HEK293 (cell line): Measurements from ENCODE around the gene FGFBP3.
A peak's percentile ranks its signal among the peaks of the same experiment; 100 is the strongest.

Experiments used
- GLI4 ChIP-seq: fragments of 450-650 bp; formaldehyde crosslinking; IDR thresholded peaks from 2 replicates; pipeline ENCODE4 v1.5.1; 2016; ENCODE audit warnings: missing biosample characterization, missing genetic modification characterization
- IKZF3 ChIP-seq: fragments of 450-650 bp; IDR thresholded peaks from 2 replicates; pipeline ENCODE4 v1.5.0; 2018; ENCODE audit warnings: missing biosample characterization, mild to moderate bottlenecking, missing genetic modification characterization, moderate library complexity
- PRDM4 ChIP-seq: fragments of 450-650 bp; formaldehyde crosslinking; IDR thresholded peaks from 2 replicates; pipeline ENCODE4 v1.5.1; 2017; ENCODE audit warnings: missing biosample characterization, missing genetic modification characterization
- SP3 ChIP-seq: fragments of 450-650 bp; formaldehyde crosslinking; IDR thresholded peaks from 2 replicates; pipeline ENCODE4 v1.5.1; 2016; ENCODE audit warnings: missing biosample characterization, missing genetic modification characterization
- WT1 ChIP-seq: fragments of 450-650 bp; formaldehyde crosslinking; IDR thresholded peaks from 2 replicates; pipeline ENCODE4 v1.5.1; 2016; ENCODE audit warnings: missing biosample characterization, missing genetic modification characterization
- ZBTB26 ChIP-seq: fragments of 450-650 bp; formaldehyde crosslinking; optimal IDR thresholded peaks from 2 replicates; pipeline ENCODE3; 2016; ENCODE audit warnings: missing biosample characterization, mild to moderate bottlenecking, missing genetic modification characterization
- ZEB2 ChIP-seq: fragments of 450-650 bp; formaldehyde crosslinking; IDR thresholded peaks from 2 replicates; pipeline ENCODE4 v1.5.1; 2016; ENCODE audit warnings: missing biosample characterization, missing genetic modification characterization
- ZFP37 ChIP-seq: fragments of 450-650 bp; formaldehyde crosslinking; IDR thresholded peaks from 2 replicates; pipeline ENCODE4 v1.5.1; 2016; ENCODE audit warnings: missing biosample characterization, missing genetic modification characterization
- ZNF10 ChIP-seq: fragments of 450-650 bp; formaldehyde crosslinking; IDR thresholded peaks from 2 replicates; pipeline ENCODE4 v1.5.1; 2017; ENCODE audit warnings: missing biosample characterization, missing genetic modification characterization
- ZNF121 ChIP-seq: fragments of 450-650 bp; formaldehyde crosslinking; IDR thresholded peaks from 2 replicates; pipeline ENCODE4 v1.5.1; 2016; ENCODE audit warnings: missing biosample characterization, missing genetic modification characterization
- ZNF155 ChIP-seq: fragments of 450-650 bp; formaldehyde crosslinking; IDR thresholded peaks from 2 replicates; pipeline ENCODE4 v1.5.1; 2016; ENCODE audit warnings: missing biosample characterization, missing genetic modification characterization
- ZNF157 ChIP-seq: fragments of 450-650 bp; formaldehyde crosslinking; IDR thresholded peaks from 2 replicates; pipeline ENCODE4 v1.5.1; 2016; ENCODE audit warnings: missing biosample characterization, missing genetic modification characterization
- ZNF292 ChIP-seq: fragments of 450-650 bp; formaldehyde crosslinking; IDR thresholded peaks from 2 replicates; pipeline ENCODE4 v1.5.1; 2016; ENCODE audit warnings: low read depth, missing biosample characterization, missing genetic modification characterization, borderline replicate concordance
- ZNF341 ChIP-seq: fragments of 450-650 bp; formaldehyde crosslinking; IDR thresholded peaks from 2 replicates; pipeline ENCODE4; 2016; ENCODE audit warnings: low read depth, missing biosample characterization, missing genetic modification characterization
- ZNF488 ChIP-seq: fragments of 450-650 bp; formaldehyde crosslinking; IDR thresholded peaks from 2 replicates; pipeline ENCODE4 v1.5.1; 2016; ENCODE audit warnings: missing biosample characterization, missing genetic modification characterization
- ZNF529 ChIP-seq: fragments of 450-650 bp; formaldehyde crosslinking; IDR thresholded peaks from 2 replicates; pipeline ENCODE4 v1.5.1; 2017; ENCODE audit warnings: missing genetic modification characterization, missing biosample characterization; ENCODE audit not compliant: insufficient replicate concordance
- ZNF530 ChIP-seq: fragments of 450-650 bp; formaldehyde crosslinking; IDR thresholded peaks from 2 replicates; pipeline ENCODE4 v1.5.1; 2016; ENCODE audit warnings: low read depth, missing biosample characterization, missing genetic modification characterization
- ZNF544 ChIP-seq: fragments of 450-650 bp; formaldehyde crosslinking; IDR thresholded peaks from 2 replicates; pipeline ENCODE4 v1.5.0; 2017; ENCODE audit warnings: missing biosample characterization, missing genetic modification characterization
- ZNF600 ChIP-seq: fragments of 450-650 bp; formaldehyde crosslinking; IDR thresholded peaks from 2 replicates; pipeline ENCODE4 v1.5.1; 2016; ENCODE audit warnings: missing biosample characterization, missing genetic modification characterization
- ZNF639 ChIP-seq: fragments of 450-650 bp; formaldehyde crosslinking; IDR thresholded peaks from 2 replicates; pipeline ENCODE4 v1.5.1; 2016; ENCODE audit warnings: missing biosample characterization, missing genetic modification characterization
- ZNF677 ChIP-seq: fragments of 450-650 bp; IDR thresholded peaks from 2 replicates; pipeline ENCODE4 v1.5.0; 2018; ENCODE audit warnings: missing biosample characterization, mild to moderate bottlenecking, missing genetic modification characterization, moderate library complexity
- ZNF701 ChIP-seq: fragments of 450-650 bp; formaldehyde crosslinking; IDR thresholded peaks from 2 replicates; pipeline ENCODE4 v1.5.1; 2016; ENCODE audit warnings: missing biosample characterization, missing genetic modification characterization
- ZNF792 ChIP-seq: fragments of 450-650 bp; formaldehyde crosslinking; IDR thresholded peaks from 2 replicates; pipeline ENCODE4 v1.5.1; 2016; ENCODE audit warnings: missing biosample characterization, missing genetic modification characterization
- TF ChIP-seq, protein P1 (sequence below): fragments of 450-650 bp; formaldehyde crosslinking; IDR thresholded peaks from 2 replicates; pipeline ENCODE4 v1.5.1; 2016; ENCODE audit warnings: missing biosample characterization, missing genetic modification characterization
- TF ChIP-seq, protein P2 (sequence below): fragments of 450-650 bp; formaldehyde crosslinking; IDR thresholded peaks from 2 replicates; pipeline ENCODE4 v1.5.1; 2016; ENCODE audit warnings: missing biosample characterization, missing genetic modification characterization
- TF ChIP-seq, protein P3 (sequence below): fragments of 450-650 bp; formaldehyde crosslinking; IDR thresholded peaks from 2 replicates; pipeline ENCODE4 v1.5.1; 2016; ENCODE audit warnings: missing biosample characterization, missing genetic modification characterization, low read depth
- TF ChIP-seq, protein P4 (sequence below): fragments of 450-650 bp; IDR thresholded peaks from 2 replicates; pipeline ENCODE4 v1.5.1; 2018; ENCODE audit warnings: missing biosample characterization, mild to moderate bottlenecking, missing genetic modification characterization

The FGFBP3 gene

GRCh38 chr10:91883549-91884444 lies 25.5 kb downstream of the FGFBP3 start (continued):
- TF ChIP-seq PRDM4 (peak; percentile 72), ZNF639 (tag by site-specific recombination) (no peak), ZNF341 (peak; percentile 57), IKZF3 (tag by site-specific recombination) (peak; percentile 62), ZNF529 (no peak), ZNF600 (tag by site-specific recombination) (peak; percentile 86; the same call in 1 of the 2 replicates), ZNF544 (tag by site-specific recombination) (no peak), ZNF155 (tag by site-specific recombination) (no peak), ZNF677 (tag by site-specific recombination) (no peak), GLI4 (no peak), ZNF792 (tag by site-specific recombination) (no peak), ZEB2 (tag by site-specific recombination) (peak; percentile 10), ZNF530 (tag by site-specific recombination) (no peak), ZNF488 (no peak), ZNF10 (tag by site-specific recombination) (peak; percentile 96), WT1 (tag by site-specific recombination) (no peak), ZNF157 (no peak), ZFP37 (peak; percentile 29; the same call in 1 of the 2 replicates), ZNF292 (tag by site-specific recombination) (no peak), ZNF701 (no peak), ZBTB26 (no peak), SP3 (no peak), ZNF121 (tag by site-specific recombination) (no peak)
- TF ChIP-seq, protein P1, sequence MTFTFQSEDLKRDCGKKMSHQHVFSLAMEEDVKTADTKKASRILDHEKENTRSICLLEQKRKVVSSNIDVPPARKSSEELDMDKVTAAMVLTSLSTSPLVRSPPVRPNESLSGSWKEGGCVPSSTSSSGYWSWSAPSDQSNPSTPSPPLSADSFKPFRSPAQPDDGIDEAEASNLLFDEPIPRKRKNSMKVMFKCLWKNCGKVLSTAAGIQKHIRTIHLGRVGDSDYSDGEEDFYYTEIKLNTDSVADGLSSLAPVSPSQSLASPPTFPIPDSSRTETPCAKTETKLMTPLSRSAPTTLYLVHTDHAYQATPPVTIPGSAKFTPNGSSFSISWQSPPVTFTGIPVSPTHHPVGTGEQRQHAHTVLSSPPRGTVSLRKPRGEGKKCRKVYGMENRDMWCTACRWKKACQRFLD (tag by site-specific recombination), result no peak
- TF ChIP-seq, protein P2, sequence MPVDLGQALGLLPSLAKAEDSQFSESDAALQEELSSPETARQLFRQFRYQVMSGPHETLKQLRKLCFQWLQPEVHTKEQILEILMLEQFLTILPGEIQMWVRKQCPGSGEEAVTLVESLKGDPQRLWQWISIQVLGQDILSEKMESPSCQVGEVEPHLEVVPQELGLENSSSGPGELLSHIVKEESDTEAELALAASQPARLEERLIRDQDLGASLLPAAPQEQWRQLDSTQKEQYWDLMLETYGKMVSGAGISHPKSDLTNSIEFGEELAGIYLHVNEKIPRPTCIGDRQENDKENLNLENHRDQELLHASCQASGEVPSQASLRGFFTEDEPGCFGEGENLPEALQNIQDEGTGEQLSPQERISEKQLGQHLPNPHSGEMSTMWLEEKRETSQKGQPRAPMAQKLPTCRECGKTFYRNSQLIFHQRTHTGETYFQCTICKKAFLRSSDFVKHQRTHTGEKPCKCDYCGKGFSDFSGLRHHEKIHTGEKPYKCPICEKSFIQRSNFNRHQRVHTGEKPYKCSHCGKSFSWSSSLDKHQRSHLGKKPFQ, result no peak
- TF ChIP-seq, protein P3, sequence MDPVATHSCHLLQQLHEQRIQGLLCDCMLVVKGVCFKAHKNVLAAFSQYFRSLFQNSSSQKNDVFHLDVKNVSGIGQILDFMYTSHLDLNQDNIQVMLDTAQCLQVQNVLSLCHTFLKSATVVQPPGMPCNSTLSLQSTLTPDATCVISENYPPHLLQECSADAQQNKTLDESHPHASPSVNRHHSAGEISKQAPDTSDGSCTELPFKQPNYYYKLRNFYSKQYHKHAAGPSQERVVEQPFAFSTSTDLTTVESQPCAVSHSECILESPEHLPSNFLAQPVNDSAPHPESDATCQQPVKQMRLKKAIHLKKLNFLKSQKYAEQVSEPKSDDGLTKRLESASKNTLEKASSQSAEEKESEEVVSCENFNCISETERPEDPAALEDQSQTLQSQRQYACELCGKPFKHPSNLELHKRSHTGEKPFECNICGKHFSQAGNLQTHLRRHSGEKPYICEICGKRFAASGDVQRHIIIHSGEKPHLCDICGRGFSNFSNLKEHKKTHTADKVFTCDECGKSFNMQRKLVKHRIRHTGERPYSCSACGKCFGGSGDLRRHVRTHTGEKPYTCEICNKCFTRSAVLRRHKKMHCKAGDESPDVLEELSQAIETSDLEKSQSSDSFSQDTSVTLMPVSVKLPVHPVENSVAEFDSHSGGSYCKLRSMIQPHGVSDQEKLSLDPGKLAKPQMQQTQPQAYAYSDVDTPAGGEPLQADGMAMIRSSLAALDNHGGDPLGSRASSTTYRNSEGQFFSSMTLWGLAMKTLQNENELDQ (tag by site-specific recombination), result no peak
- TF ChIP-seq, protein P4, sequence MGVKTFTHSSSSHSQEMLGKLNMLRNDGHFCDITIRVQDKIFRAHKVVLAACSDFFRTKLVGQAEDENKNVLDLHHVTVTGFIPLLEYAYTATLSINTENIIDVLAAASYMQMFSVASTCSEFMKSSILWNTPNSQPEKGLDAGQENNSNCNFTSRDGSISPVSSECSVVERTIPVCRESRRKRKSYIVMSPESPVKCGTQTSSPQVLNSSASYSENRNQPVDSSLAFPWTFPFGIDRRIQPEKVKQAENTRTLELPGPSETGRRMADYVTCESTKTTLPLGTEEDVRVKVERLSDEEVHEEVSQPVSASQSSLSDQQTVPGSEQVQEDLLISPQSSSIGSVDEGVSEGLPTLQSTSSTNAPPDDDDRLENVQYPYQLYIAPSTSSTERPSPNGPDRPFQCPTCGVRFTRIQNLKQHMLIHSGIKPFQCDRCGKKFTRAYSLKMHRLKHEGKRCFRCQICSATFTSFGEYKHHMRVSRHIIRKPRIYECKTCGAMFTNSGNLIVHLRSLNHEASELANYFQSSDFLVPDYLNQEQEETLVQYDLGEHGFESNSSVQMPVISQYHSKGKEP, result no peak
